GM19099 (cell line): ENCODE results near the gene PPOX.

Experiments
- POLR2A ChIP-seq: IDR thresholded peaks from 3 replicates; pipeline ENCODE4 v1.6.1; 2011; ENCODE audit warnings: low read depth; ENCODE audit not compliant: insufficient read length; ENCODE audit errors: extremely low read depth

The PPOX gene

DNA sequence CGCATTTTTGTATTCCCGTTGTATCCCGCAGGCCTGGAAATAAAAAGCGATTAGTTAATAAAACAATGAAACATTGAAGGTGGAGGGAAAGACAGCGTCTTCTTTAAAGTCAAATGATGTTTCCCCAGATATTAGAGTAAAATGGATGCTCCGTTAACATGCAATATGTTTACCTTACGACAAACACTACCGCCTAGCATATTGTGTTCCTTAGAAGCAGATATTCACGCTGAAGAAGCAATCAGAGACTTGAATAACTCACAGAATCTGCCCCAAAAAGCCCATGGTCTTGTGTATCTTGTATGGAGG lies 11.7 kb downstream of the PPOX start:
- no peak for TF ChIP-seq POLR2A

DNA sequence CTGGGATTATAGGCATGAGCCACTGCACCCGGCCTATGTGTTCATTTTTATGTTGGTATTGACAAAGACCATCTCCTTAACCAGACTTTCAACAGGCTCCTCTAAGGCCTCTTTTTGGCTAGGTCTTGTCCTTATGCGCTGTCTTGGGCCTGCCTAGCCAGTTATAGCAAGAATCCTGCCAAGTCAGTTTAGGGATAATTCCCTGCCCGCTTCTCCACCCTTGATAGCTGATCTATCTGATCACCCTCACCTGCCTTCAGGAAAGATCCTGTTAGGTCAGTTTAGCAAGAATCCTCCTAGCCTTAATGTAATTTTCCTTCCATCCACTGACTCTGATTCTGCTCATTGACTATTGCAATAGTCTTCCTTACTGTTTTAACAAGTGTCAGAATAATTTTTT lies 13.5 kb downstream of the PPOX start:
- TF ChIP-seq POLR2A, result no peak

DNA sequence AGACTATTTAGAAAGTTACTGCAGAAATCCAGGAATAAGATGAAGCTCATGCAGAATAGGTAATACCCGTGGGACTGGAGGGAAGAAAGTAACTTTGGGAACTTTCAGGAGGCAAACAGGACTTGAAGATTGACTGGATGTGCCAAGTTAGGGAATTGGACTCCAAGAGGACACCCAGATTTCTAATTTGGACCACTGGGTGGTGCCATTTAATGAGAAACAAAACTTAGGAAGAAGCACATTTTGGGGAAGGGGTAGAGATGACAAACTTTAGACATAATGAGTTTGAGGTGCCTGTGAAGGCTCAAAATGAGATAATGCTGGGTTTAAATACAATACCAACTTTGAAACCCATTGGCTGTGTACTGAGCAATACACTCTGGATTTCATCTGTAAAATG lies 14.4 kb downstream of the PPOX start:
- no peak for TF ChIP-seq POLR2A

DNA sequence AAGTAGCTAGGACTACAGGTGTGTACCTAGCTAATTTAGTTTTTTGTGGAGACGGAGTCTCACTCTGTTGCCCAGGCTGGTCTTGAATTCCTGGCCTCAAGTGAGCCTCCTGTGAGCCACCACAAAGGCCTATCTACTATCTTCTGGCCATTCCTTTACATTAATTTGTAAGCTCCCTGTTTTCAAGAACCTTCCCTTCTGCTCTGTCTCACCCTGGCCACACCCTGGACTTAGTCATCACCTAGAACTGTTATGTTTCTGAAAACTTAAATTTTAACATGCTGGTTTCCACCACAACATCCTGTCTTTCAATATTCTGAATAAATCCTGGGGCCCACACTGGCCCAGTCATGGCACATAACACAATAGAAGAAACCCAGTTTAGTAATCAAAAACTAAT lies 16.0 kb downstream of the PPOX start:
- peak; percentile 13 for TF ChIP-seq POLR2A

DNA sequence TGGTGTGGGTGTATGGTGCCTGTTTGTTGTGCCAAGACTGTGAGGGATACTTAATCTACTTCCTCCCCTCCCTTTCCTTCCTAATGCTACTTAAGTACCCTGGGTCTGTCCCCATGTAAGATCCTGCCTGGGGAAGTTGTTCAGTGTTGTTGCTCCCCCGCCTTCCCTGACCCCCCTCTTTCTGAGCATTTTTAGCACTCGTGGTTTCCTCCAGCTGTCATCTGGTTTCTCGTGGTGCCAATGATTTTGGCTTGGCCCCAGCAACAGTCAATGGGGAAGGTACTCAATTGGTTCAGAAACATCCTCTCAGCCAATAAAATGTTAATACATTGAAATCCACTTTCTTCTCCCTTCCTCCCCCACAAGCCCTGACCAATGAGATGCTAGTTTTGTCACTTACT lies 19.1 kb downstream of the PPOX start:
- peak; percentile 14 for TF ChIP-seq POLR2A

DNA sequence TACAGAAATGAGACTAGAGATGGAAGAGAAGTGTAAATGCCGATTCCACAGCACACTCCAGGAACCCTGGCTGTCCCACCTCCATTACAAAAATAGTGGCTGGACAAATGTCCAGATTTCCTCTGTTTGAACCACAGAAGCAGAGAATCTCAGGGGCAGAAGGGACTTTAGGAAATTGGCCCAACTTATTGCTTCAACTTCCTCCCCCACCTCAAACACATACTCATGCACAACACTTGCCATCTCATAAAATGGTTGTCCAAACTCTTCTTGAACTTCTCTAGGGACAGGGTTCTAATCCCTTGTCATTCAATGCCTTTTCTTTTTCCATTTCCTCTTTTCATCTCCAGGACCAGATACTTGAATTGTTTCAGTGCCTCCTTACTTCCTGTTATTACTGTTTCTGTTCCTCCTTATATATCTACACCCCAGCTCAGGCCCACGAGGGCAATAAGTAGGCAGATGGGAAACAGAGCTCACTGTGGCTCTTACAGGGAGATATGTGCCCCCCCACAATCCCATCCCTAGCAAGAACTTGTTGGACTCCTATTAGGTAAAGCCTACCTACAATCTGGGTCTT lies 19.6 kb downstream of the PPOX start:
- TF ChIP-seq POLR2A, result no peak

DNA sequence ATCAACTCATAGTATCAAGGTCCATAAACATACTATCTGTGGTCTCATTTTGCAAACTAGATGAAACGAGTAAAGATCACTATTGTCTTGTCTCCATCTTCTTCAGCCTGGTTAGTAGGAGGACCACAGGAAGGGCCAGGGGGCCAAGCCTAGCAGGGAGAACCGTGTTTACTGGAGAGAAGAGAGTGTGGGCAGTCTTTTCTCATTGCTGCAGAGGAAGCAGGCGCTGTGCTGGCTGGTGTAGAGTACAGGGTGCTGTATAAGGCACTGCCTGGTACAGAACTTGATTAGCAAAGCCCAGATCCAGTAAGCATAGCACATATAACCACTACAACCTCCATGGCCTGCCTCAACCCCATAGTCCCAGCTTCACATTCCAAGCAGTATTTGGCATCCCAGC lies 21.1 kb downstream of the PPOX start:
- no peak for TF ChIP-seq POLR2A

DNA sequence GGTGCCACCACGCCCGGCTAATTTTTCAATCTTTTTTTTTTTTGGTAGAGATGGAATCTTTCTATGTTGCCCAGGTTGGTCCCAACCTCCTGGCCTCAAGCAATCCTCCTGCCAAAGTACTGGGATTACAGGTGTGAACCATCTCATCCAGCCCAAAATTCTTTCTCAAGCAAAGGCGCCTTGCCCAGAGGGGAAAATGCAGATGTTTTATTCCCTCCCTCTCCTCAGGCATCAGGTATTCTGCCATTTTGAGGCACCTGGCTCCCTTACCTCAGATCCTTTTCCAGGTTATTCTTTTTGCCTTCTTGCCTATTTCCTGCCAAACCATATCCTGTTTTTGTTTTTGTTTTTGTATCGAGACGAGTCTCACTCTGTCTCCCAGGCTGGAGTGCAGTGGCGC lies 22.2 kb downstream of the PPOX start:
- TF ChIP-seq POLR2A, result no peak

DNA sequence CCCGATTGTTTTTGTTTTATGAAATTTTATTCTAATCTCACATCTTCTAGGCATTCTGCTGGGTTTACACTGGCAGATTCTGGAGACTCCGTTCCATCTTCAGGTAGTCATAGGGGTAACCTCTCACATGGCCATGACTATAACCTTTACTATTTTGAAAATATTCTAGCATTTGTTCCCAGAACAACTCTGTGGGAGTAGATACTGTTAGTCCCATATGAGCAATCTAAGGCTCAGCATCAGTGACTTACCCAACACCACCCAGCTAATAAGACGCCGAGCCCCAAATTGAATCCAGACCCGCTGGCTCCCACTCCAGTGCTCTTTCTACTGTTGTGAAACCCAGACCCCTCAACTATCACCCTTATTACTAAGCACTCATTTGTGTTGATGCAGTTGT lies 22.8 kb downstream of the PPOX start:
- no peak for TF ChIP-seq POLR2A

DNA sequence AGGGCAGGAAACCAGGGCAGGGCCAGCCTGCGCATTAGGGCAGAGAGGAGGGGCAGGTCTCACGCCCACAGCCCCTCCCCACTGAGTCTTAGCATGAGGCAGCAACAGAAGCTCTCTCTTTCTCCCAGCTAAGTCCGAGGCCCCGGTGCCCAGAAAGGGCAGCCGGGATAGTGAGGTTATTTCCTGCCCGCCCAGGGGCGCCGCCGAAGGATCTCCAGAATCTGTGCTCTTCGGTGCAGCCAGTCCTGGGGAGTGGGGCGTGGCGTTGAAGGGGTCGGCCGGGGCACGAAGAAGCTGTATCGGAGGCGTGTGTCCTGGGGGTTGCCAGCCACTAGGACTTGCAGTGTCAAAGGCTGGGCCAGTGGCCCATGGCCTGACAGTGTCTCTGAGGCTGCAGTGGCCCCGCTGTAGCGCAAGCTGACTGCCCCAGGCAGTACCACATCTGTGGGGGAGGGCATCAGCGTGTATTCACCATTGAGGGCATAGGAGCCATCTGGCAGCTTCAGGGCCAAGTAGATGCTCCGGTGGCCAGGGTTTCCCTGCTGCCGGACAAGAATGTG lies 24.8 kb downstream of the PPOX start:
- no peak for TF ChIP-seq POLR2A

DNA sequence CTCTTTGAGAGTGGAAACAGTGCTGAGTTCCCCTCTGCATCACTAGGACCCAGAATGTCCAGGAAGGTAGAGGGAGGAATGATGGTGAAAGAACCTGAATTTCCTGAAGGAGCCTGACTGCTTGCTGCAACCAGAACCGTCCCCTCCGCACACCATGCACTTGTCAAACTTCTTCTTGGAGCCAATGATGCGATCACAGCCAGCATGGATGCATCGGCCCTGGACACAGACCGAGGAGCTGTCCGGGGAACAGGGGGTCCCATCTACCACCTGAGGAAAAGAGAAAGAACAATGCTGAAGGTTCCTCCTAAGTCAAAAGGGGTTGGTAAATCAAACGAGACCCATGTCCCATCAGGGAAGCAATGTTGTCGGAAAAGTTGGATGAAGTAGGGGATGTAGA lies 25.7 kb downstream of the PPOX start:
- no peak for TF ChIP-seq POLR2A

DNA sequence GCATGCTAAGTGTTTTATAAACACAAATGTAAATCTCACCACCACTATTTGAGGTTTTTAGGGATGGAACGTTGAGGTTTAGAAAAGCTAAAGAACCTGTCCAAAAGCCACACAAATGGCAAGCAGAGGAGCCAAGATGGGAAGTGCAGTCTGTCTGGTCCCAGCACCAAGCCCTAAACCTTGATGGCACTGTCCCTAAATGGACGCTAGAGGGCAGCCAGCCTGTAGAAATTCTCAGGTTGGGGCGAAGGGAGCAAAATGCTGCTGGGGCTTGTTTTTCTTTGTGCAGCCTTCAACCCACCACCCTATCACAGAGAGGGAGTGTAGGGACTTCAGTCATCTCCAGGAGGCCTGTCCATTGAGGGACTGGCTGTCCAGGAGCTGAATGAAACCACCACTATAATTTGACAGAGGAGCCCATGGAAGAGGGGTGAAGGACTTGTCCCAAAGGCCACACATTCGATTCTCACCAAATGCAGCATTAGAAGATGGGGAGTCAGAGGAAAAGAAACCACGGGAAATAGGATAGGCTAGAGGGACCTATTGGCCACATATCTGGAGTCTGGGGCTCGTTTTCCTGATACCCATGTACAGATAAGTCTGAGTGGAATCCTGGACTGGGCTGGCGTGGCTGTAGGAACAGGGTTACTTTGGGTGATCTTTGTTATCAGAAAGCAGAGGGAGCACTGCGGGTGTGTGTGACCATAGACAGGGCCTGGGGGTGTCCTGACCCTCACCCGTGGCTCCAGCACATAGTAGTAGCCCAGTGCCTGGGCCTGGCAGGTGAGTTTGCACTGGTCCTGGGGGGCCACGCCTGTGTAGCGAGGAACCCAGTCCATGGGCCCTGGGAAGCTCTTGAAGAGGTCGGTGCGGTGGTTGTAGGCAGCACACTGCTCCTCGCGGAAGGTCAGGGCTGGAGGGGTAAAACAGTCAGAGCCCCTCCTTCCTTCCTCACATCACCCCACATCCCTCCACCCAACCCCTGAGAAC lies 26.5 kb downstream of the PPOX start:
- TF ChIP-seq POLR2A, result no peak

DNA sequence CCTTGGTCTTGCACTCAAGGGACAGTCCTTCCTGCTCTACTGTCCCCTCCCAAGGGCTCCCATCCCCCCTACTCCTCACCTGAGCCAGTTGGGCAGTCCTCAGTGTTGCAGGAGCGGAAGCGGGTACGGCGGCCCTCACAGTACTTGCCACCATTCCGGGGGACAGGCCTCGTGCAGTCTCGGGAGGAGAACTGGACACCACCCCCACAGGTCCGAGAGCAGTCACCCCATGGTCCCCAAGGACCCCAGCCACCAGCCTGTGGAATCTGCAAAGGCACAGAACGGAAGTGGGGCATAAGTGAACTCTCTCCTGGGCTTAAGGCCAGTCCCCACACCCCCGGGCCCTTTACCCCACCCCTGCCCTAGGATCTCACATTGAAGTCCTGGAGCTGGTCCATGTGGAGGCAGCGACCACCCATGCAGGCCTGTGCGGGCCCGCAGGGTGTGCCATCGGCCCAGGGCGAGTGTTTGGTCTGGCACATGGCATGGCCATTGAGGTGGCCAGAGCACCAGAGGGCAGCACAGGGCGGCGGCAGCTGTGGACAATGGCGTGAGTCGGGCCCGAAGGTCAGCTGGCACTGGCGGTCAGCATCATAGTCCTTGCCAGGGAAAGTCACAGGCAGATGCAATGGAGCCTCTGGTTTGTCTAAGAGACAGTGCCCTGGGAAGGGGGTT lies 27.5 kb downstream of the PPOX start:
- TF ChIP-seq POLR2A, result no peak

DNA sequence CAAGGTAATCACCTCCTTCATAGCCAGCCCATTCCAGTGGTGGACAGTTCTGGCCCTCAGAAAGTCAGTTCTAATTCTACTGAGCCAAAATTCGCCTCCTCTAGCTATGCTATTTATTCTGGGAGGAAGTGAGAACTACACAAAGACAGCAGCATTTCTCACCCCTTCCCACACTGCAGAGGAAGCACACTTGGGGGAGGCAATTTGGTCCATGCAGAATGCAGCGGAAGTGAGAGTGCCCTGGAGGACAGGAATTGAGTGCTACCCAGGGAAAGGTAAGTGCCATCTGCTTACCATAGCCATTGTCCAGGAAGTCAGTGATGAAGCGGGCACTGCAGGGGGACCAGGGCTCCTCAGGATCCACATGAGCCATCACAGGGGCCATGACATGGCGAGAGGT lies 28.9 kb downstream of the PPOX start:
- no peak for TF ChIP-seq POLR2A

DNA sequence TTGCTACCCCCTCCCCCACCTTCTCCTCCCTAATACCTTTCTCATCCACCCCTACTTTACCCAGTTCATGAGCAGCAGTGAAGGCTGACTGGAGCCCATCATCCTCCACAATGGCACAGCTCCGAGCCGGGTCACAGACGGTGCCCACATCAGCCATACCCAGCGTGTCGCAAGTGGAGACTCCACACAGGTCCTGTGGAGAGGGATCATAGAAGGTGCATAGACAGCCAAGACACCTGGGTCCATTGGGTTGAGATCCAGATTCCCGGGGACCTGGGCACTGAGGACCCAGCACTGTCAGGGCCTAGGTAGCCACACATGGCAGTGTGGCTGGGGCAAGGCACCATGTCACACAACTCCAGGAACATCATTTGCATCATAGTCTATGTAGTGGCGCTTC lies 29.9 kb downstream of the PPOX start:
- TF ChIP-seq POLR2A, result no peak
